ENCODE results near the gene GNAS. TPM values are rescaled to one million over a fixed set of nuclear protein-coding genes. Genes with fewer than 3 reads are reported as not detected.

Gene GNAS
- total RNA-seq, 3 donors from 2014 or later (not counting 1 experiment from before 2014, with no cell fraction given) = 530 to 823 (median 582) TPM

GRCh38 chr20:58847463-58847862 lies 5.1 kb upstream of the GNAS start:
- peaks cover 15% of the 10 kb centered on the region for H3K27me3 ChIP-seq (ENCODE audit: control insufficient read depth, insufficient read depth, low read length)
- no peaks in the 10 kb centered on the region for H3K9me3 ChIP-seq (ENCODE audit: control insufficient read depth, insufficient read depth, low read length)
- 10% methylated on average over 2 of the region's 2 CpGs for WGBS (ENCODE audit: insufficient coverage)
- intact Hi-C loops (cut with micrococcal nuclease) = no loop called here
- ATAC-seq (no peak), DNase-seq (no peak)
- Mint-ChIP-seq H3K4me1 (peaks cover 0 to 29% of the 10 kb centered on the region in 2 donors), H3K27ac (no peak overlapping the region), H3K27me3 (ENCODE audit: low read depth in 2 of 2) (peaks cover 55 to 86% of the 10 kb centered on the region in 2 donors), H3K4me3 (no peak overlapping the region), H3K9me3 (no peaks in the 10 kb centered on the region), H3K36me3 (no peaks in the 10 kb centered on the region)
- no peak for TF ChIP-seq CTCF (IDR thresholded peaks at IDR 0.05)
- H3K4me1 ChIP-seq (ENCODE audit: control insufficient read depth, insufficient read depth, low read length) = peaks cover 31% of the 10 kb centered on the region
- no peak overlapping the region for H3K27ac ChIP-seq (ENCODE audit: low read length)
- H3K36me3 ChIP-seq (ENCODE audit: control insufficient read depth, insufficient read depth, low read length) = no peaks in the 10 kb centered on the region
- no peak overlapping the region for H3K4me3 ChIP-seq (ENCODE audit: low read length)

DNA sequence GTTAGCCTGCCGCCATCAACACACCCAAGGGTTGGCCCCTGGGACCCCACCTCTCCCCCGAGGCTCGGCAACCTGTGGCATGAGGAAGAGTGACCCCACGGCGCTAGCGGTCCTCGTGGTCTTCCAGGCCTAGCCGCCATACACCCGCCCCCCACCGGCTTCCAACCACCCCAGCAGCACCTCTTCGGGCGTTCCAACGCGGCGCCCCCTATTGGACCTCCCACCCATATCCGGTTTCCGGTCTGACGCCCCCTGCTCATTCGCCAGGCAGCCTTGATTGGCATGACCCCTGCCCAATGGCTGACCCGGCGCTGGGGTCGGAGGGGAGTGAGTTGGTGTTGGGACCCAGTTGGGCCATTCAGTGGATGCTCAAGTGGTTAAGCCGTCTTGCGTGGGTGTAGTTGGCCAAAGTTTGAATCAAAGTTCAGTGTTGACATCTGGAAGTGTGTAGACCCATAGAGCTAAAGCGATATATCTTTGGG lies 1.8 kb upstream of the GNAS start, which contains the start of gene GNAS-AS1:
TSS of gene GNAS-AS1 (minus strand) at position 210 of the 482 bp plus-strand sequence.
- peak; percentile 74 to 94 (median 89) for ATAC-seq
- Mint-ChIP-seq H3K9me3 (no peaks in the 10 kb centered on the region), H3K27me3 (ENCODE audit: low read depth in 2 of 2) (peaks cover 45 to 68% of the 10 kb centered on the region in 2 donors), H3K36me3 (no peaks in the 10 kb centered on the region), H3K27ac (peak within 1 kb of the TSS; percentile 24 to 61), H3K4me1 (peaks cover 0 to 32% of the 10 kb centered on the region in 2 donors), H3K4me3 (peak within 1 kb of the TSS; percentile 91)
- intact Hi-C loops (cut with micrococcal nuclease) = loop anchor here (5.0 kb wide), 1 partner anchor 198 kb away; the partner anchor contains the start of gene STX16
- Histone ChIP-seq H3K9me3 (ENCODE audit: control insufficient read depth, insufficient read depth, low read length) (peaks cover 3% of the 10 kb centered on the region), H3K36me3 (ENCODE audit: control insufficient read depth, insufficient read depth, low read length) (no peaks in the 10 kb centered on the region), H3K4me1 (ENCODE audit: control insufficient read depth, insufficient read depth, low read length) (peaks cover 52% of the 10 kb centered on the region), H3K27ac (ENCODE audit: low read length) (no peak within 1 kb of the TSS), H3K27me3 (ENCODE audit: control insufficient read depth, insufficient read depth, low read length) (peaks cover 29% of the 10 kb centered on the region), H3K4me3 (ENCODE audit: low read length) (peak within 1 kb of the TSS; percentile 43)
- 53% methylated on average over 25 of the region's 25 CpGs for WGBS (ENCODE audit: insufficient coverage)
- peak; percentile 64 to 82 for DNase-seq
- TF ChIP-seq CTCF (IDR thresholded peaks at IDR 0.05) = no peak

- 52% methylated on average over 41 of the region's 41 CpGs for WGBS (ENCODE audit: insufficient coverage)
- TF ChIP-seq CTCF (IDR thresholded peaks at IDR 0.05) = no peak
- intact Hi-C loops (cut with micrococcal nuclease) = loop anchor here (5.0 kb wide), 1 partner anchor 199 kb away; the partner anchor contains the start of gene STX16
- Mint-ChIP-seq H3K36me3 (no peaks in the 10 kb centered on the region), H3K4me1 (peaks cover 0 to 32% of the 10 kb centered on the region in 2 donors), H3K4me3 (peak overlapping the region; percentile 91), H3K27me3 (ENCODE audit: low read depth in 2 of 2) (peaks cover 47 to 68% of the 10 kb centered on the region in 2 donors), H3K9me3 (no peaks in the 10 kb centered on the region), H3K27ac (peak overlapping the region; percentile 24 to 61)
- no peak for DNase-seq
- Histone ChIP-seq H3K4me3 (ENCODE audit: low read length) (peak overlapping the region; percentile 43), H3K36me3 (ENCODE audit: control insufficient read depth, insufficient read depth, low read length) (no peaks in the 10 kb centered on the region), H3K27me3 (ENCODE audit: control insufficient read depth, insufficient read depth, low read length) (peaks cover 31% of the 10 kb centered on the region), H3K4me1 (ENCODE audit: control insufficient read depth, insufficient read depth, low read length) (peaks cover 52% of the 10 kb centered on the region), H3K27ac (ENCODE audit: low read length) (no peak overlapping the region), H3K9me3 (ENCODE audit: control insufficient read depth, insufficient read depth, low read length) (peaks cover 3% of the 10 kb centered on the region)
- ATAC-seq = peak in 1 of 3 donors; percentile 23
These were observed 1.1 kb upstream of the GNAS start for GRCh38 chr20:58851221-58851968.

Data from natural killer cell (primary cell).